Measurements from ENCODE around the gene CLDN14.

CLDN14 gene

DNA sequence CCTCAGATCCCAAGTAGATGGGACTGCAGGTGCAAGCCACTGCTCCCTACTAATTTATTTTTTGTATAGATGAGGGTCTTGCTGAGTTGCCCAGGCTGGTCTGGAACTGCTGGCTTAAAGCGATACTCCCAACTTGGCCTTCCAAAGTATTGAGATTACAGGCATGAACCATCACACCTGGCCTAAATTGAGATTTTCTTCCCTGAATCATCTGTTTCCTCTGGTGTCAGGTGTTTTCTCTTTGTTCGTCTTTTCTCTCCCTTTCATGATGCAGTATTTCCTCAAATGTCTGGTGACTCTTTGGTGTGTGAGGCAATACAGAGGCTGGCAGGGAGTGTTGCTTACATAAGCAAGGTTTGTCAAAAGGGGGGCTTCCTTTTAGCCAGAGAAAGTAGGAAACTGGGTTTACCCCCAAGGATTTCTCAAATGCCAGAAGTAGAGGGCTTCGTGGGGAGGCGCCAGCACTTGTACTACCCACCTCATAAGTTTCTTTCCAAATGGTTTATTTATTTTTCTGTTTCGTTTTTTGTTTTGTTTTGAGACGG, 27.6 kb downstream of the CLDN14 start:
- Histone ChIP-seq H3K9me3 (ENCODE audit: control insufficient read depth, low read length) (no peaks in the 10 kb centered on the region), H3K4me1 (ENCODE audit: control insufficient read depth, insufficient read depth, low read length) (peaks cover 13% of the 10 kb centered on the region), H3K4me3 (ENCODE audit: low read length) (no peak overlapping the region), H3K27me3 (replicated peaks; ENCODE audit: control insufficient read depth, insufficient read depth, low read length) (peaks cover 4% of the 10 kb centered on the region), H3K9ac (ENCODE audit: low read length) (no peak overlapping the region), H3K36me3 (ENCODE audit: control insufficient read depth, insufficient read depth, low read length, severe bottlenecking) (no peaks in the 10 kb centered on the region)
- no peak for DNase-seq (ENCODE audit: low read depth)

DNA sequence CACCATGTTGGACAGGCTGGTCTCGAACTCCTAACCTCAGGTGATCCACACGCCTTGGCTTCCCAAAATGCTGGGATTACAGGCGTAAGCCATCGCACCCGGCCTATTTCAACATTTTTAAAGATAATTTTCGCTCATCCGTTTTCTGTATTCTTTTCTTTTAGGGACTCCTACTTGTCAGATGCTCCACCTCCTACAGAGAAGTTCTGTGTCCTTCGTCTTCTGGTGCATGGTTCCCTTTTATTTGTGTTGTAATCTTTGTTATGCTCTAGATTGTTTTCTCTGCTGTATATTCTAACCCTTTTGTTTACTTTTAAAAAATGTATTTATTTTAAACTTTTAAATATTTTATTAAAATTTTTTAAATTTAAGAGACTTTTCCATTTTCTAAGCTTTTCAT, 28.4 kb downstream of the CLDN14 start:
- no peak for DNase-seq (ENCODE audit: low read depth)
- H3K4me3 ChIP-seq (ENCODE audit: low read length): no peak overlapping the region
- peaks cover 13% of the 10 kb centered on the region for H3K4me1 ChIP-seq (ENCODE audit: control insufficient read depth, insufficient read depth, low read length)
- H3K27me3 ChIP-seq (replicated peaks; ENCODE audit: control insufficient read depth, insufficient read depth, low read length): peaks cover 4% of the 10 kb centered on the region
- no peak overlapping the region for H3K9ac ChIP-seq (ENCODE audit: low read length)
- no peaks in the 10 kb centered on the region for H3K9me3 ChIP-seq (ENCODE audit: control insufficient read depth, low read length)
- H3K36me3 ChIP-seq (ENCODE audit: control insufficient read depth, insufficient read depth, low read length, severe bottlenecking): no peaks in the 10 kb centered on the region

DNA sequence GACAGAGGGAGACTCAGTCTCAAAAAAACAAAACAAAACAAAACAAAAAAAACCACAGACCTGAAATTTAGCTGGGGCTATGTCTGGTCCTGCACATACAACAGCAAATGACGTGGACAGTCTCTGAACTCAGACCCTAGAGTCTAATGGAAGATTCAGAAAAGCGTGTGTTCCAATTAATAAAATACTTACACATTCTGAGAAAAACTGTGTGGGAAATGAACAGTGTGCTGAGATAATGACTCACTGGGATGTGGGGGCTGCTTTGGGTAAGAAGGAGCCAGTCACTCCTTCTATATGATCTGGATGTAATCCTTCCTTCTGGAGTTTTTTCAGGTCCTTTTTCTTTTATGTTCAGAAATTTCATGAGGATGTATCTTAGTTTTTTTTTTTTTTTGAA, 29.4 kb downstream of the CLDN14 start:
- H3K4me1 ChIP-seq (ENCODE audit: control insufficient read depth, insufficient read depth, low read length): peaks cover 13% of the 10 kb centered on the region
- no peak overlapping the region for H3K9ac ChIP-seq (ENCODE audit: low read length)
- no peak overlapping the region for H3K4me3 ChIP-seq (ENCODE audit: low read length)
- no peaks in the 10 kb centered on the region for H3K9me3 ChIP-seq (ENCODE audit: control insufficient read depth, low read length)
- no peaks in the 10 kb centered on the region for H3K36me3 ChIP-seq (ENCODE audit: control insufficient read depth, insufficient read depth, low read length, severe bottlenecking)
- no peak for DNase-seq (ENCODE audit: low read depth)
- H3K27me3 ChIP-seq (replicated peaks; ENCODE audit: control insufficient read depth, insufficient read depth, low read length): no peaks in the 10 kb centered on the region

DNA sequence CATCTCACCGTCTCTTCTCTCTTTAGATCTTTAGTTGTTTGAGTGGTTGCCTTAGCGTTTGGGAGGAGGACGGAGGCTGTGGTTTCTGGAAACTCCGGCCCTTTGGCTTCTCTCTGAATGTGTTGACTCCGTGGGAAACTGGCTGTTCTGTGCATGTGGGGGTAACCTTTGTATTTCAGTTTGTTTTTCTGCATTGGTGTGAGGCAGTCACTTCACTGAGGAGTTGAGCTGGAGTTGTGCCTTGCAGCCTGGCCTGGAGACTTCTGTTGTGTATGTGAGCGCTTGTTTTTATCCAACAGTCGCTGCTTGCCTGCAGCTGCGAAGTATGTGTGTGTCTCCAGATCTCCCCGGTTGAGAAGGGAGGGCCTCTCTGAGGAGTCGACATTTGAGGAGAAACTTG, 33.6 kb downstream of the CLDN14 start:
- H3K27me3 ChIP-seq (replicated peaks; ENCODE audit: control insufficient read depth, insufficient read depth, low read length): no peaks in the 10 kb centered on the region
- DNase-seq (ENCODE audit: low read depth): no peak
- no peak overlapping the region for H3K4me3 ChIP-seq (ENCODE audit: low read length)
- no peaks in the 10 kb centered on the region for H3K9me3 ChIP-seq (ENCODE audit: control insufficient read depth, low read length)
- no peaks in the 10 kb centered on the region for H3K4me1 ChIP-seq (ENCODE audit: control insufficient read depth, insufficient read depth, low read length)
- H3K9ac ChIP-seq (ENCODE audit: low read length): no peak overlapping the region
- no peaks in the 10 kb centered on the region for H3K36me3 ChIP-seq (ENCODE audit: control insufficient read depth, insufficient read depth, low read length, severe bottlenecking)

DNA sequence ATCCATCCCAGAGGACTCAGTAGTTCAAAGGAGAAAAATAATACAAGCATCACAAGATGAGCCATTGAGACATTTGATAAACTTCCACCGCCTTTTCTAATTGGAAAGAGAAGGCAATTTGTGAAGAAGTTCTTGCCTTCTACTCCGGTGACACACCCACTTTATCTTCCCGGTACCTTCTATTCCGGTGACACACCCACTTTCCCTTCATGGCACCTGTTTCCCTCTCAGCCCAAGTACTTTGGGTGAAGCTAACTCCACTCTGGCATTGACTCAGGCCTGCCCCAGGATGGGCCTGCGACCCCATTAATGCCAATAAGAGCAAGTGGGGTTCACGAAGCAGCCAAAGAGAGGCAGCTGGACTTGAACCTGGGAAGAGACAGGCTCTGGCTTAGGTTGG, 38.2 kb downstream of the CLDN14 start:
- Histone ChIP-seq H3K9ac (ENCODE audit: low read length) (no peak overlapping the region), H3K9me3 (ENCODE audit: control insufficient read depth, low read length) (no peaks in the 10 kb centered on the region), H3K4me1 (ENCODE audit: control insufficient read depth, insufficient read depth, low read length) (peaks cover 7% of the 10 kb centered on the region), H3K36me3 (ENCODE audit: control insufficient read depth, insufficient read depth, low read length, severe bottlenecking) (no peaks in the 10 kb centered on the region), H3K4me3 (ENCODE audit: low read length) (no peak overlapping the region), H3K27me3 (replicated peaks; ENCODE audit: control insufficient read depth, insufficient read depth, low read length) (no peaks in the 10 kb centered on the region)
- no peak for DNase-seq (ENCODE audit: low read depth)

DNA sequence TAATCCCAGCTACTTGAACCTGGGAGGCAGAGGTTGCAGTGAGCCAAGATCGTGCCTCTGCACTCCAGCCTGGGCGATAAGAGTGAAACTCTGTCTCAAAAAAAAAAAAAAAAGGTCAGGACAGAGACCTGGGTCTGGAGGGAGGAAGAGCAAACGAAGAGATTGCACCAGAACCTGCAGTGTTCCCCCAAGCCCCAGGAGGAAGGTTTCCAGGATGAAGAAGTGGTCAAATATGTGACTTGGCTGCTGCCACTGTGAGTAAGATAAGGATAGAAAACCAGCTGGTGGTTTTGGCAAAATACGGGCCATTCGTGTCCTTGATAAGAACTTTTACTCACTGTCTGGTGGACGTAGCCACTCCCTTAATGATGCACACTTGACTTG, 42.2 kb downstream of the CLDN14 start:
- H3K9ac ChIP-seq (ENCODE audit: low read length): no peak overlapping the region
- no peaks in the 10 kb centered on the region for H3K9me3 ChIP-seq (ENCODE audit: control insufficient read depth, low read length)
- no peaks in the 10 kb centered on the region for H3K36me3 ChIP-seq (ENCODE audit: control insufficient read depth, insufficient read depth, low read length, severe bottlenecking)
- H3K27me3 ChIP-seq (replicated peaks; ENCODE audit: control insufficient read depth, insufficient read depth, low read length): no peaks in the 10 kb centered on the region
- no peak overlapping the region for H3K4me3 ChIP-seq (ENCODE audit: low read length)
- peaks cover 7% of the 10 kb centered on the region for H3K4me1 ChIP-seq (ENCODE audit: control insufficient read depth, insufficient read depth, low read length)
- DNase-seq (ENCODE audit: low read depth): peak; percentile 45

DNA sequence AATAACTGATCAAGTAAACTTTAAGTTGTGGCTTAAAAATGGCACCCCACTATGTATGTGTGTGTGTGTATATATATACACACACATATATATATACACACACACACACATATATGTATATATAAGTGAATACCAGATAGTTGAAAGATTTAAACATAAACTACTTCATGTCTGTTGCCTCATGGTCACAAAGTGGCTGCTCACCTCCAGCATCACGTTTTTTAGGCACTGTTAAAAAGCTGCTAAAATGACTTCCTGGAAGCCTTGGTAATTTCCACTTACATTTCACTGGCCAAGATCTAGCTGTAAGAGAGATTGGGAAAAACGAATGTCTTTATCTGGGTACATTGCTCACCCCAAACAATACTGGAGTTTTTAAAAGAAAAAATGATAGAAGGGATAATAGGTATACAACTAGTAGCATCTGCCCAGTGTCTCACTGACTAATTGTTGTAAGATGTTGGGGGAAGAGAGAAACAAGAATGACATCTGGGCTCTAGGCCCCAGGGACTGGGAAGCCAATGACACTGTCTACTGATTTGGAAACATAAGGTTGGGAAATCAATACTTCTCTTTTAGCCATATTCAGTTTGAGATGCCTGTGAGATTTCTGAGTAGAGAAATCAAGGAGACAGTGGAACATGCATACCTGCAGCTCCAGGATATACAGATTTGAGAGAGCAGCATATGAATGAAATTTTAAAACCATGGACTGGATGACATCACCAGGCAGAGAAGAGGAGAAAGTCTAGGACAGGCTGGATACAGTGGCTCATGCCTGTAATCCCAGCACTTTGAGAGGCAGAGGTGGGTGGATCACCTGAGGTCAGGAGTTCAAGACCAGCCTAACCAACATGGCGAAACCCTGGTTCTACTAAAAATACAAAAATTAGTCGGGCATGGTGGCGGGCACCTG, 42.8 kb downstream of the CLDN14 start:
- H3K9me3 ChIP-seq (ENCODE audit: control insufficient read depth, low read length): no peaks in the 10 kb centered on the region
- H3K36me3 ChIP-seq (ENCODE audit: control insufficient read depth, insufficient read depth, low read length, severe bottlenecking): no peaks in the 10 kb centered on the region
- no peak overlapping the region for H3K4me3 ChIP-seq (ENCODE audit: low read length)
- no peaks in the 10 kb centered on the region for H3K27me3 ChIP-seq (replicated peaks; ENCODE audit: control insufficient read depth, insufficient read depth, low read length)
- no peak overlapping the region for H3K9ac ChIP-seq (ENCODE audit: low read length)
- DNase-seq (ENCODE audit: low read depth): no peak
- H3K4me1 ChIP-seq (ENCODE audit: control insufficient read depth, insufficient read depth, low read length): peaks cover 7% of the 10 kb centered on the region

DNA sequence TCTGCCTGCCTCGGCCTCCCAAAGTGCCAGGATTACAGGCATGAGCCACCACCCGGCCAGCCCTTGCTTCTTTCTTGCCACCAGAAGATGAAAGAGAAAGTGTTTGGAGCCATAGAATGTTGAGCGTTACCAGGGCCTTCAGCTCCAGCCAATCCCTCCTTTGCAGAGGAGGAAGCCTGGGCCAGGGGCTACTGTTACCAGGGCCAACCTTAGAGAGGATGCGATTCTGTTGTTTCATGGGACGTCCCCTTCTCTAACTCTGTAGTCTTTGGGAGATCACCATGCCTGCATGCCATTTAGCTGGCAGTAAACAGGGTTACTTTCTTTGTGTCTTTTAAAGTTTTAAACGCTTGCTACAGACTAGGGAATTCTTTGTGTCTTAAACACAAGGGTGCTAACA, 45.8 kb downstream of the CLDN14 start:
- Histone ChIP-seq H3K36me3 (ENCODE audit: control insufficient read depth, insufficient read depth, low read length, severe bottlenecking) (no peaks in the 10 kb centered on the region), H3K27me3 (replicated peaks; ENCODE audit: control insufficient read depth, insufficient read depth, low read length) (no peaks in the 10 kb centered on the region), H3K4me1 (ENCODE audit: control insufficient read depth, insufficient read depth, low read length) (peaks cover 15% of the 10 kb centered on the region), H3K4me3 (ENCODE audit: low read length) (no peak overlapping the region), H3K9ac (ENCODE audit: low read length) (no peak overlapping the region), H3K9me3 (ENCODE audit: control insufficient read depth, low read length) (no peaks in the 10 kb centered on the region)
- no peak for DNase-seq (ENCODE audit: low read depth)

DNA sequence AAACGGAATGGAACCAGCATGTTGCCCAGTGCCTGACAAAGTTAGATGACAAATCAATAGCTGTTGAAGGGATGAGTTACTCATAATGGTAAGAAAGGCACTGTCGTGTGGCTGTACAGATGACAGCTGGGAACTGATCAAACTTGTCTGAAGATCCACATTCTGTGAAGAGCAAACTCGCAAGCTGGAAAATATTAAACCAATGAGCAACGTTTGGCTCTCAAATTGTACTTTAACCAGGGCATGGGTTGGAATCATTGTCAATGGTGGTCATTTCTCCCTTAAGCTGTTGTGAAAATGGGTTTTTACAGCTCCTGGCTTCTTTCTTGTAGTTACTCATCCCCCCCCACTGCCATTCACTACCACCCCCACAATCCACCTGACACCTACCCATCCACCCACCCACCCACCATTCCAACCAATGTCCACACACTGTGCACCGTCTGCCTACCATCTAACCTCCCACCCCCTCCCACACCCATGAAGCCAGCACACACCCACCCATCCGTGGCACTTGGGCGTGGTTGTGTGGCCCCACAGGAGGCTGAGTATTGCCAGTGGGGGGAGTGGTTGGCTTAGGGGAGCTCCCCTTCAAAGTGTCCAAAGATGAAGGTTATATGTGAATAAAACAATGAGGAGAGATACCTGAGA, 46.7 kb downstream of the CLDN14 start:
- Histone ChIP-seq H3K4me1 (ENCODE audit: control insufficient read depth, insufficient read depth, low read length) (peaks cover 21% of the 10 kb centered on the region), H3K27me3 (replicated peaks; ENCODE audit: control insufficient read depth, insufficient read depth, low read length) (no peaks in the 10 kb centered on the region), H3K4me3 (ENCODE audit: low read length) (no peak overlapping the region), H3K9ac (ENCODE audit: low read length) (no peak overlapping the region), H3K36me3 (ENCODE audit: control insufficient read depth, insufficient read depth, low read length, severe bottlenecking) (no peaks in the 10 kb centered on the region), H3K9me3 (ENCODE audit: control insufficient read depth, low read length) (no peaks in the 10 kb centered on the region)
- no peak for DNase-seq (ENCODE audit: low read depth)

DNA sequence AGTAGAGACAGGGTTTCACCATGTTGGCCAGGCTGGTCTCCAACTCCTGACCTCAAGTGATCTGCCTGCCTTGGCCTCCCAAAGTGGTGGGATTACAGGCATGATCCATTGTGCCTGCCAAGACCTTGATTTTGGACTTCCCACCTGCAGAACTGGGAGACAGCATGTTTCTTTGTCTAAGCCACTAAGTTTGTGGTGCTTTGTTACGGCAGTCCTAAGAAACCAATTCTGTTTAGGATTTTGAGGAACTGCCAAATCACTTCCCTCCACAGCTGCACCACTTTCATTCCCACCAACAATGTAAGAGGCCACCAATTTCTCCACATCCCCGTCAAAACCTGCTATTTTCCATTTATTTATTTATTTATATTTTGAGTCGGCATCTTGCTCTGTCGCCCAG, 48.7 kb downstream of the CLDN14 start:
- Histone ChIP-seq H3K4me3 (ENCODE audit: low read length) (no peak overlapping the region), H3K36me3 (ENCODE audit: control insufficient read depth, insufficient read depth, low read length, severe bottlenecking) (no peaks in the 10 kb centered on the region), H3K9ac (ENCODE audit: low read length) (no peak overlapping the region), H3K9me3 (ENCODE audit: control insufficient read depth, low read length) (no peaks in the 10 kb centered on the region), H3K4me1 (ENCODE audit: control insufficient read depth, insufficient read depth, low read length) (peaks cover 16% of the 10 kb centered on the region), H3K27me3 (replicated peaks; ENCODE audit: control insufficient read depth, insufficient read depth, low read length) (no peaks in the 10 kb centered on the region)
- DNase-seq (ENCODE audit: low read depth): no peak

DNA sequence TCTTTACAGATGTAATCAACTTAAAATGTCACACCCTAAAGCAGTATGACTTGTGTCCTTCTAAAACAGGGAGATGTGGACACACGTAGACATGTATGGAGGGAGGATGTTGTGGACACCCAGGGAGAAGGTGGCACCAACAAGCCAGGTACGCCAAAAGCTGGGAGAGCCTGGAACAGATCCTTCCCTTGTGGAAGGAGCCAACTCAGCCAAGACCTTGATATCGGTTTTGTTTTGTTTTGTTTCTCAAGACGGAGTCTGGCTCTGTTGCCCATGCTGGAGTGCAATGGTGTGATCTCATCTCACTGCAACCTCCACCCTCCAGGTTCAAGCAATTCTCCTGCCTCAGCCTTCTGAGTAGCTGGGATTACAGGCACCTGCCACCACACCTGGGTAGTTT, 49.1 kb downstream of the CLDN14 start:
- Histone ChIP-seq H3K4me3 (ENCODE audit: low read length) (peak overlapping the region; percentile 65), H3K4me1 (ENCODE audit: control insufficient read depth, insufficient read depth, low read length) (peaks cover 16% of the 10 kb centered on the region), H3K27me3 (replicated peaks; ENCODE audit: control insufficient read depth, insufficient read depth, low read length) (no peaks in the 10 kb centered on the region), H3K9ac (ENCODE audit: low read length) (peak overlapping the region; percentile 31), H3K9me3 (ENCODE audit: control insufficient read depth, low read length) (no peaks in the 10 kb centered on the region), H3K36me3 (ENCODE audit: control insufficient read depth, insufficient read depth, low read length, severe bottlenecking) (no peaks in the 10 kb centered on the region)
- DNase-seq (ENCODE audit: low read depth): no peak

Data from adipocyte (in vitro differentiated cells).